SK-N-SH treated with all-trans-retinoic acid at 6 μM for 48 hours (cell line): ENCODE measurements around the gene PCNX3.

Source experiments
- ATAC-seq: fragments of 200-7000 bp; cut with Tn5 transposase; 3 replicates; pipeline ENCODE4 v1.9.1; 2020; ENCODE audit warnings: mild to moderate bottlenecking, moderate library complexity
- ARNTL ChIP-seq: fragments of 450-650 bp; formaldehyde crosslinking; IDR thresholded peaks from 2 replicates; pipeline ENCODE4 v1.5.0; 2020; ENCODE audit warnings: low read depth, mild to moderate bottlenecking, moderate library complexity, borderline replicate concordance
- BACH2 ChIP-seq: fragments of 250-450 bp; sonication (Bioruptor Pico); IDR thresholded peaks from 2 replicates; pipeline ENCODE4 v1.9.0; 2021; ENCODE audit warnings: mild to moderate bottlenecking, borderline replicate concordance
- CSDC2 ChIP-seq: fragments of 250-450 bp; sonication (Bioruptor Pico); IDR thresholded peaks from 2 replicates; pipeline ENCODE4 v1.5.0; 2020; ENCODE audit warnings: mild to moderate bottlenecking, moderate library complexity
- CSRNP3 ChIP-seq: fragments of 250-450 bp; sonication (Bioruptor Pico); IDR thresholded peaks from 2 replicates; pipeline ENCODE4 v1.5.1; 2021; ENCODE audit warnings: mild to moderate bottlenecking, moderate library complexity
- GLIS3 ChIP-seq: fragments of 250-450 bp; sonication (Bioruptor Pico); IDR thresholded peaks from 2 replicates; pipeline ENCODE4 v1.5.0; 2020; ENCODE audit warnings: mild to moderate bottlenecking, moderate library complexity
- ISL1 ChIP-seq: fragments of 250-450 bp; sonication (Bioruptor Pico); IDR thresholded peaks from 2 replicates; pipeline ENCODE4 v2.1.2; 2022; ENCODE audit warnings: mild to moderate bottlenecking, moderate library complexity
- OSR1 ChIP-seq: fragments of 250-450 bp; sonication (Bioruptor Pico); IDR thresholded peaks from 2 replicates; pipeline ENCODE4 v1.8.0; 2022; ENCODE audit warnings: moderate library complexity, mild to moderate bottlenecking, inconsistent platforms
- POU6F1 ChIP-seq: fragments of 250-450 bp; sonication (Bioruptor Pico); IDR thresholded peaks from 2 replicates; pipeline ENCODE4 v1.8.0; 2021; ENCODE audit warnings: low read depth, mild to moderate bottlenecking, moderate library complexity, borderline replicate concordance
- RARB ChIP-seq: fragments of 250-450 bp; sonication (Bioruptor Pico); IDR thresholded peaks from 2 replicates; pipeline ENCODE4 v1.8.0; 2021; ENCODE audit warnings: mild to moderate bottlenecking, moderate library complexity
- SNAI2 ChIP-seq: fragments of 250-450 bp; sonication (Bioruptor Pico); IDR thresholded peaks from 2 replicates; pipeline ENCODE4 v1.5.0; 2020; ENCODE audit warnings: mild to moderate bottlenecking, moderate library complexity
- TCF4 ChIP-seq: fragments of 250-450 bp; sonication (Bioruptor Pico); IDR thresholded peaks from 2 replicates; pipeline ENCODE4 v1.8.0; 2021; ENCODE audit warnings: mild to moderate bottlenecking, moderate library complexity, borderline replicate concordance
- TOX ChIP-seq: fragments of 250-450 bp; sonication (Bioruptor Pico); IDR thresholded peaks from 2 replicates; pipeline ENCODE4 v1.8.0; 2021; ENCODE audit warnings: mild to moderate bottlenecking, moderate library complexity, borderline replicate concordance
- TSHZ2 ChIP-seq: fragments of 250-450 bp; sonication (Bioruptor Pico); IDR thresholded peaks from 2 replicates; pipeline ENCODE4 v1.5.0; 2020; ENCODE audit warnings: mild to moderate bottlenecking, moderate library complexity
- ZFP3 ChIP-seq: fragments of 250-450 bp; sonication (Bioruptor Pico); IDR thresholded peaks from 2 replicates; pipeline ENCODE4 v1.5.0; 2020; ENCODE audit warnings: mild to moderate bottlenecking, moderate library complexity
- ZFP30 ChIP-seq: fragments of 450-650 bp; formaldehyde crosslinking; IDR thresholded peaks from 2 replicates; pipeline ENCODE4 v1.5.0; 2022; ENCODE audit warnings: mild to moderate bottlenecking, moderate library complexity
- ZNF565 ChIP-seq: fragments of 450-650 bp; formaldehyde crosslinking; conservative IDR thresholded peaks from 2 replicates; pipeline ENCODE4 v1.5.0; 2020; ENCODE audit warnings: low read depth, mild to moderate bottlenecking, moderate library complexity
- ZNF70 ChIP-seq: fragments of 450-650 bp; formaldehyde crosslinking; IDR thresholded peaks from 2 replicates; pipeline ENCODE4 v1.5.0; 2020; ENCODE audit warnings: mild to moderate bottlenecking, moderate library complexity
- ZNF8 ChIP-seq: fragments of 450-650 bp; formaldehyde crosslinking; IDR thresholded peaks from 2 replicates; pipeline ENCODE4 v1.5.0; 2020; ENCODE audit warnings: mild to moderate bottlenecking, moderate library complexity
- TF ChIP-seq, protein P1 (sequence below): fragments of 250-450 bp; sonication (Bioruptor Pico); IDR thresholded peaks from 2 replicates; pipeline ENCODE4 v1.8.0; 2020; ENCODE audit warnings: mild to moderate bottlenecking, moderate library complexity, borderline replicate concordance

PCNX3 gene

GRCh38 chr11:65644837-65645236, 29.3 kb downstream of the PCNX3 start (continued):
- TF ChIP-seq CSRNP3 (CRISPR knock-in tag) = no peak
- TF ChIP-seq, protein P1, sequence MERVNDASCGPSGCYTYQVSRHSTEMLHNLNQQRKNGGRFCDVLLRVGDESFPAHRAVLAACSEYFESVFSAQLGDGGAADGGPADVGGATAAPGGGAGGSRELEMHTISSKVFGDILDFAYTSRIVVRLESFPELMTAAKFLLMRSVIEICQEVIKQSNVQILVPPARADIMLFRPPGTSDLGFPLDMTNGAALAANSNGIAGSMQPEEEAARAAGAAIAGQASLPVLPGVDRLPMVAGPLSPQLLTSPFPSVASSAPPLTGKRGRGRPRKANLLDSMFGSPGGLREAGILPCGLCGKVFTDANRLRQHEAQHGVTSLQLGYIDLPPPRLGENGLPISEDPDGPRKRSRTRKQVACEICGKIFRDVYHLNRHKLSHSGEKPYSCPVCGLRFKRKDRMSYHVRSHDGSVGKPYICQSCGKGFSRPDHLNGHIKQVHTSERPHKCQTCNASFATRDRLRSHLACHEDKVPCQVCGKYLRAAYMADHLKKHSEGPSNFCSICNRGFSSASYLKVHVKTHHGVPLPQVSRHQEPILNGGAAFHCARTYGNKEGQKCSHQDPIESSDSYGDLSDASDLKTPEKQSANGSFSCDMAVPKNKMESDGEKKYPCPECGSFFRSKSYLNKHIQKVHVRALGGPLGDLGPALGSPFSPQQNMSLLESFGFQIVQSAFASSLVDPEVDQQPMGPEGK (CRISPR knock-in tag) = no peak
- no peak for TF ChIP-seq ISL1 (CRISPR knock-in tag)

DNA sequence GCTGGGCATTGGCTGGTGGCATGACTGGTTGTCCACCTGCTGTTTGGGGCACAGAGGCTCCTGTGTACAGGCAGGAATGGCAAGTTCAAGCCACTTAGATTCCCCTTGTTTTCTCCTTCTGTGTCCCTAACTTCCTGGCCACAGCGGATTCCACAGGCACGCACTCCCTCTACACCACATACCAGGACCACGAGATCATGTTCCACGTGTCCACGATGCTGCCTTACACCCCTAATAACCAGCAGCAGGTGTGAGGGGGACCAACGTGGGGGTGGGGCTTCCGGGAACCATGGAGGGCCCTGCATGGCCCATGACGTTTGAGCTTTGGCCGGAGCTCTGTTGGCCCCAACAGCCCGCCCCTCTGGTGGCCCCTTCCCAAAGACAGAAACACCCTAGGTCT, 30.1 kb downstream of the PCNX3 start:
- TF ChIP-seq ZNF70 (CRISPR knock-in tag) (no peak), BACH2 (CRISPR knock-in tag) (no peak), CSRNP3 (CRISPR knock-in tag) (no peak), ZNF565 (CRISPR knock-in tag) (no peak), ZFP3 (CRISPR knock-in tag) (no peak), CSDC2 (no peak), ZFP30 (no peak), RARB (no peak), TSHZ2 (CRISPR knock-in tag) (no peak), TOX (CRISPR knock-in tag) (no peak), SNAI2 (no peak), ARNTL (CRISPR knock-in tag) (no peak), TCF4 (CRISPR knock-in tag) (no peak), GLIS3 (CRISPR knock-in tag) (no peak), POU6F1 (CRISPR knock-in tag) (no peak), OSR1 (CRISPR knock-in tag) (no peak)
- TF ChIP-seq, protein P1 (CRISPR knock-in tag) = no peak
- no peak; the same call in 2 of the 3 replicates for ATAC-seq

DNA sequence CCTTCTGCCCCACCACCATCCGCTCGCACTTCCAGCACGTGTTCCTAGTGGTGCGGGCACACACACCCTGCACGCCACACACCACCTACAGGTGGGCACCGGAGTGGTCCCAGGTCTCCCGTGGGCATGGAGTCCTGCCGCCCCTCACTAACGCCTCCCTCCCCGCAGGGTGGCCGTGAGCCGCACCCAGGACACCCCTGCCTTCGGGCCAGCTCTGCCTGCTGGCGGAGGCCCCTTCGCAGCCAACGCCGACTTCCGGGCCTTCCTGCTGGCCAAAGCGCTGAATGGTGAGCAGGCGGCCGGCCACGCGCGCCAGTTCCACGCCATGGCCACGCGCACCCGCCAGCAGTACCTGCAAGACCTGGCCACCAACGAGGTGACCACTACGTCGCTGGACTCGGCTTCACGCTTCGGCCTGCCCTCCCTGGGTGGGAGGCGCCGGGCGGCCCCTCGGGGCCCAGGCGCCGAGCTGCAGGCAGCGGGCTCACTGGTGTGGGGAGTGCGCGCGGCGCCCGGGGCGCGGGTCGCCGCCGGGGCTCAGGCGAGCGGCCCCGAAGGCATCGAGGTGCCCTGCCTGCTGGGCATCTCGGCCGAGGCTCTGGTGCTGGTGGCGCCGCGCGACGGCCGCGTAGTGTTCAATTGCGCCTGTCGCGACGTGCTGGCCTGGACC, 30.8 kb downstream of the PCNX3 start:
- ATAC-seq = no peak
- TF ChIP-seq OSR1 (CRISPR knock-in tag) = no peak
- no peak for TF ChIP-seq ZFP3 (CRISPR knock-in tag)
- TF ChIP-seq SNAI2 = no peak
- TF ChIP-seq CSRNP3 (CRISPR knock-in tag) = no peak
- no peak for TF ChIP-seq TSHZ2 (CRISPR knock-in tag)
- no peak for TF ChIP-seq ZNF565 (CRISPR knock-in tag)
- TF ChIP-seq ZNF8 (CRISPR knock-in tag) = no peak
